Fibroblast of lung (primary cell): ENCODE results near the gene ITPR1.

Experiments used
- EZH2 ChIP-seq: IDR thresholded peaks from 2 replicates; pipeline ENCODE4 v1.5.1; 2012; ENCODE audit warnings: low read length, control low read depth, mild to moderate bottlenecking; ENCODE audit errors: missing control alignments
- TF ChIP-seq, protein P1 (sequence below), 2 donors: IDR thresholded peaks in 1 of 2; conservative IDR thresholded peaks in 1 of 2; 1 replicate in 1 of 2; 2 replicates in 1 of 2; pipeline ENCODE4 v1.5.1; 2011 to 2012; ENCODE audit warnings: low read length in 2 of 2, control low read depth in 1 of 2, inconsistent platforms in 1 of 2, low read depth in 1 of 2, mild to moderate bottlenecking in 1 of 2

DNA sequence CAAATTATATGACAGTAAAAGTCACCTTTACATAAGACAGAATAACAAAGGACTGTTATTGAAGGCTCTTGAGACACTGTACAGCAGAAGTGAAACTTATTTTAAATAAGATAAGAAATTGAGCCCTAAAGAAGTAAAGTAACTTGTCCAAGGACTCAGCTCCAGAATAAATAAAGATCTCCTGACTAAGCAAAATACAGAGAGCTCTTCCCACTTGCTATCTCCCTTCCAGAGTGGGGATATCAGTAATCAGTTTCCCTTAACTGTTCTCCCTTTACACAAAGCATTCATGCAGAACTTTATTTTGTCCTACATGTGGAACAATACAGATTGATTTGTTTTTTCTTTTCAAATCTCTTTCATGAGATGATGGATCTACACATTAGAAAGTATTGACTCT is 356.6 kb downstream of the ITPR1 start:
- TF ChIP-seq EZH2: no peak
- TF ChIP-seq, protein P1, sequence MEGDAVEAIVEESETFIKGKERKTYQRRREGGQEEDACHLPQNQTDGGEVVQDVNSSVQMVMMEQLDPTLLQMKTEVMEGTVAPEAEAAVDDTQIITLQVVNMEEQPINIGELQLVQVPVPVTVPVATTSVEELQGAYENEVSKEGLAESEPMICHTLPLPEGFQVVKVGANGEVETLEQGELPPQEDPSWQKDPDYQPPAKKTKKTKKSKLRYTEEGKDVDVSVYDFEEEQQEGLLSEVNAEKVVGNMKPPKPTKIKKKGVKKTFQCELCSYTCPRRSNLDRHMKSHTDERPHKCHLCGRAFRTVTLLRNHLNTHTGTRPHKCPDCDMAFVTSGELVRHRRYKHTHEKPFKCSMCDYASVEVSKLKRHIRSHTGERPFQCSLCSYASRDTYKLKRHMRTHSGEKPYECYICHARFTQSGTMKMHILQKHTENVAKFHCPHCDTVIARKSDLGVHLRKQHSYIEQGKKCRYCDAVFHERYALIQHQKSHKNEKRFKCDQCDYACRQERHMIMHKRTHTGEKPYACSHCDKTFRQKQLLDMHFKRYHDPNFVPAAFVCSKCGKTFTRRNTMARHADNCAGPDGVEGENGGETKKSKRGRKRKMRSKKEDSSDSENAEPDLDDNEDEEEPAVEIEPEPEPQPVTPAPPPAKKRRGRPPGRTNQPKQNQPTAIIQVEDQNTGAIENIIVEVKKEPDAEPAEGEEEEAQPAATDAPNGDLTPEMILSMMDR (conservative IDR thresholded peaks at IDR 0.05 in 1 of 2, IDR thresholded peaks at IDR 0.05 in 1 of 2; ENCODE audit: low read depth in 1 of 2, low read length in 2 of 2): no peak
